GM23338 (cell line): ENCODE results near the gene IL15RA. TPM values are rescaled to one million over a fixed set of nuclear protein-coding genes. Genes with fewer than 3 reads are reported as not detected.

ENCODE experiments used
- JUNB ChIP-seq: IDR thresholded peaks from one replicate; pipeline ENCODE4 v1.6.1; 2016; ENCODE audit warnings: antibody characterized with exemption; ENCODE audit not compliant: unreplicated experiment
- NANOG ChIP-seq: IDR thresholded peaks from 2 replicates; pipeline ENCODE4 v1.6.1; 2016; ENCODE audit warnings: antibody characterized with exemption, borderline replicate concordance
- ZNF462 ChIP-seq: fragments of 250-450 bp; sonication (Bioruptor Pico); IDR thresholded peaks from 2 replicates; pipeline ENCODE4 v1.5.0; 2020; ENCODE audit warnings: mild to moderate bottlenecking, moderate library complexity
- polyA plus RNA-seq: library from polyadenylated mRNA; unstranded; fragments of >200 nt; fragmentation: Nextera tagmentation; extraction: Ambion mirVana; gene quantifications from 2 replicates; pipeline ENCODE4 v1.2.1, GENCODE V29; 2016
- total RNA-seq: library from RNA; depleted of rRNA; stranded (reverse); fragments of >200 nt; shearing (Covaris generic); gene quantifications from 2 replicates; pipeline ENCODE4 v1.2.3, GENCODE V29; 2014
- TF ChIP-seq, protein P1 (sequence below): IDR thresholded peaks from one replicate; pipeline ENCODE4 v1.6.1; 2018; ENCODE audit warnings: antibody characterized with exemption; ENCODE audit not compliant: unreplicated experiment
- TF ChIP-seq, protein P2 (sequence below), 2 experiments: fragments of 200-600 bp in 1 of 2; sonication (generic) in 1 of 2; conservative IDR thresholded peaks; 2 replicates each; pipeline versions ENCODE4 v1.5.1 to v1.6.1; 2016 to 2017; ENCODE audit warnings: antibody characterized with exemption in 2 of 2, low read depth in 2 of 2, mild to moderate bottlenecking in 2 of 2, moderate library complexity in 1 of 2

Gene IL15RA
- total and polyA plus RNA-seq, 2 experiments from 2014 or later = 1.6 to 2.2 TPM

DNA sequence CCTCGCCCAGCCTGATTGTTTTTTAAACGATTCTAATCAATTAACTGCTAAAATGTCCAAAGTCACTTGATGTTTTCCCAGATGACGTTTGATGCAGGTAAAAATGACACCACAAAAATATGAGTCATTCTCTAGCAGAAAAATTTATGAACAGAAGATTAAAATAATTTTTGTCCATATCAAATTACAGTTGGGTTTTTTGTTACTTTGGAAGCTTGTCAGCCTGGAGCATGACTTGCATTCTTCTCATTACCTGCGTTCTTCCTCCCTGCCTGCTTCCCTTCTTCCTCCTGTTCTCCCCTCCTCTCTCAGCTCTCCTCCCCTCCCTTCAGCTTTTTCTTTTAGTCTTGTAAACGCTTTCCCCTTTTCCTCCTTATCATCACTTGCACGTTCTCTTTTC lies 18.7 kb downstream of the IL15RA start (continued):
- TF ChIP-seq ZNF462 (CRISPR knock-in tag) (no peak), NANOG (no peak), JUNB (no peak)
- TF ChIP-seq, protein P1, sequence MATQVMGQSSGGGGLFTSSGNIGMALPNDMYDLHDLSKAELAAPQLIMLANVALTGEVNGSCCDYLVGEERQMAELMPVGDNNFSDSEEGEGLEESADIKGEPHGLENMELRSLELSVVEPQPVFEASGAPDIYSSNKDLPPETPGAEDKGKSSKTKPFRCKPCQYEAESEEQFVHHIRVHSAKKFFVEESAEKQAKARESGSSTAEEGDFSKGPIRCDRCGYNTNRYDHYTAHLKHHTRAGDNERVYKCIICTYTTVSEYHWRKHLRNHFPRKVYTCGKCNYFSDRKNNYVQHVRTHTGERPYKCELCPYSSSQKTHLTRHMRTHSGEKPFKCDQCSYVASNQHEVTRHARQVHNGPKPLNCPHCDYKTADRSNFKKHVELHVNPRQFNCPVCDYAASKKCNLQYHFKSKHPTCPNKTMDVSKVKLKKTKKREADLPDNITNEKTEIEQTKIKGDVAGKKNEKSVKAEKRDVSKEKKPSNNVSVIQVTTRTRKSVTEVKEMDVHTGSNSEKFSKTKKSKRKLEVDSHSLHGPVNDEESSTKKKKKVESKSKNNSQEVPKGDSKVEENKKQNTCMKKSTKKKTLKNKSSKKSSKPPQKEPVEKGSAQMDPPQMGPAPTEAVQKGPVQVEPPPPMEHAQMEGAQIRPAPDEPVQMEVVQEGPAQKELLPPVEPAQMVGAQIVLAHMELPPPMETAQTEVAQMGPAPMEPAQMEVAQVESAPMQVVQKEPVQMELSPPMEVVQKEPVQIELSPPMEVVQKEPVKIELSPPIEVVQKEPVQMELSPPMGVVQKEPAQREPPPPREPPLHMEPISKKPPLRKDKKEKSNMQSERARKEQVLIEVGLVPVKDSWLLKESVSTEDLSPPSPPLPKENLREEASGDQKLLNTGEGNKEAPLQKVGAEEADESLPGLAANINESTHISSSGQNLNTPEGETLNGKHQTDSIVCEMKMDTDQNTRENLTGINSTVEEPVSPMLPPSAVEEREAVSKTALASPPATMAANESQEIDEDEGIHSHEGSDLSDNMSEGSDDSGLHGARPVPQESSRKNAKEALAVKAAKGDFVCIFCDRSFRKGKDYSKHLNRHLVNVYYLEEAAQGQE = no peak
- TF ChIP-seq, protein P2, sequence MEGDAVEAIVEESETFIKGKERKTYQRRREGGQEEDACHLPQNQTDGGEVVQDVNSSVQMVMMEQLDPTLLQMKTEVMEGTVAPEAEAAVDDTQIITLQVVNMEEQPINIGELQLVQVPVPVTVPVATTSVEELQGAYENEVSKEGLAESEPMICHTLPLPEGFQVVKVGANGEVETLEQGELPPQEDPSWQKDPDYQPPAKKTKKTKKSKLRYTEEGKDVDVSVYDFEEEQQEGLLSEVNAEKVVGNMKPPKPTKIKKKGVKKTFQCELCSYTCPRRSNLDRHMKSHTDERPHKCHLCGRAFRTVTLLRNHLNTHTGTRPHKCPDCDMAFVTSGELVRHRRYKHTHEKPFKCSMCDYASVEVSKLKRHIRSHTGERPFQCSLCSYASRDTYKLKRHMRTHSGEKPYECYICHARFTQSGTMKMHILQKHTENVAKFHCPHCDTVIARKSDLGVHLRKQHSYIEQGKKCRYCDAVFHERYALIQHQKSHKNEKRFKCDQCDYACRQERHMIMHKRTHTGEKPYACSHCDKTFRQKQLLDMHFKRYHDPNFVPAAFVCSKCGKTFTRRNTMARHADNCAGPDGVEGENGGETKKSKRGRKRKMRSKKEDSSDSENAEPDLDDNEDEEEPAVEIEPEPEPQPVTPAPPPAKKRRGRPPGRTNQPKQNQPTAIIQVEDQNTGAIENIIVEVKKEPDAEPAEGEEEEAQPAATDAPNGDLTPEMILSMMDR (conservative IDR thresholded peaks at IDR 0.05; ENCODE audit: low read depth in 2 of 2) = no peak
